Measurements from ENCODE around the gene POLDIP2. TPM values are rescaled to one million over a fixed set of nuclear protein-coding genes. Genes with fewer than 3 reads are reported as not detected.

Gene POLDIP2
- total and polyA plus RNA-seq, 2 of the 13 experiments (the other 11 are each of a cell fraction or from before 2014, with no cell fraction given), result 85.9 to 114 TPM

- TF ChIP-seq CBX5 (CRISPR knock-in tag; IDR thresholded peaks at IDR 0.05; ENCODE audit: borderline replicate concordance) (no peak), MAX (IDR thresholded peaks at IDR 0.05) (no peak), KDM2A (CRISPR knock-in tag; IDR thresholded peaks at IDR 0.05; ENCODE audit: borderline replicate concordance, low read depth) (no peak), CREM (IDR thresholded peaks at IDR 0.05) (peak; percentile 51; the same call in 1 of the 2 replicates), CREM (CRISPR knock-in tag; IDR thresholded peaks at IDR 0.05) (no peak), ZNF614 (CRISPR knock-in tag; IDR thresholded peaks at IDR 0.05; ENCODE audit: borderline replicate concordance) (no peak), MLX (CRISPR knock-in tag; IDR thresholded peaks at IDR 0.05) (no peak), POLR2A (IDR thresholded peaks at IDR 0.05; ENCODE audit: insufficient read depth in 1 of 2, low read depth in 2 of 2, low read length in 2 of 2) (peak in 1 of 2 experiments; percentile 45; a peak in 1 of 4 replicates), XRCC5 (optimal IDR thresholded peaks at IDR 0.05; ENCODE audit: low read length) (no peak), ELF1 (CRISPR knock-in tag; IDR thresholded peaks at IDR 0.05) (no peak; the same call in 1 of the 2 replicates), ZNF33A (CRISPR knock-in tag; IDR thresholded peaks at IDR 0.05; ENCODE audit: borderline replicate concordance) (no peak), ATRX (CRISPR knock-in tag; IDR thresholded peaks at IDR 0.05; ENCODE audit: borderline replicate concordance) (no peak), KDM5B (CRISPR knock-in tag; IDR thresholded peaks at IDR 0.05; ENCODE audit: borderline replicate concordance) (no peak), YEATS4 (CRISPR knock-in tag; IDR thresholded peaks at IDR 0.05; ENCODE audit: borderline replicate concordance) (peak; percentile 18; the same call in 1 of the 2 replicates), ZSCAN30 (CRISPR knock-in tag; IDR thresholded peaks at IDR 0.05) (no peak), MNT (IDR thresholded peaks at IDR 0.05) (no peak), ATF7 (IDR thresholded peaks at IDR 0.05) (peak; percentile 87), ATF7 (CRISPR knock-in tag; IDR thresholded peaks at IDR 0.05) (no peak), ETS1 (CRISPR knock-in tag; IDR thresholded peaks at IDR 0.05) (0 out of 2 replicates have a peak, but pooled peaks have one; percentile 2), TFAP4 (IDR thresholded peaks at IDR 0.05; ENCODE audit: borderline replicate concordance, low read depth) (no peak), HIC2 (CRISPR knock-in tag; IDR thresholded peaks at IDR 0.05; ENCODE audit: low read depth) (no peak), TEAD3 (CRISPR knock-in tag; optimal IDR thresholded peaks at IDR 0.05; ENCODE audit: borderline replicate concordance) (peak; percentile 91), ZNF367 (CRISPR knock-in tag; IDR thresholded peaks at IDR 0.05; ENCODE audit: borderline replicate concordance) (no peak), ZNF33B (CRISPR knock-in tag; IDR thresholded peaks at IDR 0.05) (no peak)
These were observed 21.1 kb downstream of the POLDIP2 start (continued) for GRCh38 chr17:28335959-28336871.
